Transverse colon (tissue), 4 donors: ENCODE measurements around the gene STK35. TPM values are rescaled to one million over a fixed set of nuclear protein-coding genes. Genes with fewer than 3 reads are reported as not detected.
A peak's percentile ranks its signal among the peaks of the same experiment; 100 is the strongest.

Experiments used
- DNase-seq: peaks from one replicate; pipeline ENCODE4 v3.0.0-alpha.2; 2019
- H3K27ac ChIP-seq, 4 donors: fragments of 200-600 bp; sonication (generic); 2 replicates each; pipeline ENCODE4 v1.5.1; 2016 to 2018; ENCODE audit warnings: inconsistent platforms in 4 of 4
- H3K27me3 ChIP-seq: fragments of 200-600 bp; sonication (generic); 2 replicates; pipeline ENCODE4 v1.5.1; 2017; ENCODE audit warnings: inconsistent platforms
- H3K36me3 ChIP-seq, 4 donors: fragments of 200-600 bp; sonication (generic); 2 replicates each; pipeline ENCODE4 v1.5.1; 2017 to 2019; ENCODE audit warnings: inconsistent platforms in 4 of 4
- H3K4me1 ChIP-seq, 4 donors: fragments of 200-600 bp; sonication (generic); 2 replicates each; pipeline ENCODE4 v1.5.1; 2017 to 2020; ENCODE audit warnings: inconsistent platforms in 4 of 4
- H3K4me3 ChIP-seq, 4 donors: fragments of 200-600 bp; sonication (generic); 1 replicate in 1 of 4; 2 replicates in 3 of 4; pipeline versions ENCODE4 v1.5.1 to v1.6.1; 2017 to 2019; ENCODE audit warnings: inconsistent platforms in 4 of 4
- H3K9me3 ChIP-seq, 2 donors: fragments of 200-600 bp; sonication (generic); 2 replicates each; pipeline ENCODE4 v1.5.1; 2017 to 2019; ENCODE audit warnings: inconsistent platforms in 2 of 2
- CTCF ChIP-seq, 5 experiments: fragments of 200-600 bp in 3 of 5; fragments of 450-650 bp in 2 of 5; sonication (generic) in 3 of 5; IDR thresholded peaks; 1 replicate in 2 of 5; 2 replicates in 3 of 5; pipeline ENCODE4 v1.5.1; 2016 to 2017; ENCODE audit warnings: antibody characterized with exemption in 5 of 5, inconsistent platforms in 3 of 5, mild to moderate bottlenecking in 2 of 5, moderate library complexity in 1 of 5
- EP300 ChIP-seq: sonication (generic); formaldehyde crosslinking; IDR thresholded peaks from one replicate; pipeline ENCODE4 v1.6.1; 2017; ENCODE audit warnings: antibody characterized with exemption, low read depth
- POLR2A ChIP-seq: fragments of 450-650 bp; IDR thresholded peaks from one replicate; pipeline ENCODE4 v1.6.1; 2016; ENCODE audit warnings: antibody characterized with exemption, mild to moderate bottlenecking, moderate library complexity
- POLR2AphosphoS5 ChIP-seq, 3 donors: sonication (generic); formaldehyde crosslinking; IDR thresholded peaks; one replicate each; pipeline ENCODE4 v1.6.1; 2016; ENCODE audit warnings: antibody characterized with exemption in 3 of 3
- WGBS, 2 donors: methylation state at CpG; one replicate each; pipeline ENCODE4 v1.1.5; 2018; ENCODE audit warnings: low coverage in 1 of 2; 5-methylcytosine and 5-hydroxymethylcytosine counted together
- in situ Hi-C, 4 donors: fragments of 200-750 bp; cut with MboI; loops; one replicate each; pipeline versions ENCODE4 v1.15.0 to v1.15.1; 2017; ENCODE audit warnings: low sequenced_read_pairs in 3 of 4, low pct_ligation_motif_present in 1 of 4, low pct_unique_long_range_greater_than_20kb in 1 of 4
- intact Hi-C: fragments of 100-400 bp; cut with DNase I; formaldehyde crosslinking; loops from one replicate; pipeline ENCODE4 v1.15.1; 2023; ENCODE audit warnings: low total_unique reads
- total RNA-seq, 4 donors: library from RNA; depleted of rRNA; stranded (reverse); fragments of >200 nt; gene quantifications; one replicate each; pipeline ENCODE4 v1.1.0, GENCODE V29; 2016

STK35 gene
- total RNA-seq, 4 donors from 2014 or later: 19.9 to 27.9 (median 23.9) TPM

GRCh38 chr20:2080532-2081224, 20.9 kb upstream of the STK35 start:
- DNase-seq: no peak
- intact Hi-C loops: loop anchor here (10.0 kb wide), 1 partner anchor 94 kb away; no protein-coding TSS in a partner anchor
- no peaks in the 10 kb centered on the region for H3K4me1 ChIP-seq
- no peaks in the 10 kb centered on the region for H3K9me3 ChIP-seq
- no peak overlapping the region for H3K4me3 ChIP-seq
- H3K27me3 ChIP-seq: peaks cover 54% of the 10 kb centered on the region
- H3K36me3 ChIP-seq: no peaks in the 10 kb centered on the region
- no peak overlapping the region for H3K27ac ChIP-seq
- 56 to 68% methylated on average over 3 to 4 of the region's 4 CpGs for WGBS, 2 donors
- TF ChIP-seq EP300 (no peak), CTCF (IDR thresholded peaks at IDR 0.05) (no peak), POLR2A (no peak), POLR2AphosphoS5 (IDR thresholded peaks at IDR 0.05) (no peak)
- in situ Hi-C loops: no loop called here

GRCh38 chr20:2084703-2085102, 16.9 kb upstream of the STK35 start:
- intact Hi-C loops (loop anchor here (10.0 kb wide), 1 partner anchor 90 kb away; no protein-coding TSS in a partner anchor), in situ Hi-C loops (no loop called here)
- Histone ChIP-seq H3K9me3 (no peaks in the 10 kb centered on the region), H3K36me3 (no peaks in the 10 kb centered on the region), H3K4me1 (no peaks in the 10 kb centered on the region), H3K4me3 (no peak overlapping the region), H3K27ac (no peak overlapping the region), H3K27me3 (peaks cover 58% of the 10 kb centered on the region)
- no peak for TF ChIP-seq CTCF (IDR thresholded peaks at IDR 0.05)
- TF ChIP-seq POLR2AphosphoS5 (IDR thresholded peaks at IDR 0.05): no peak
- TF ChIP-seq POLR2A: no peak
- TF ChIP-seq EP300: no peak
- no peak for DNase-seq
- WGBS, 2 donors: 65 to 73% methylated on average over 5 of the region's 5 CpGs

- no peaks in the 10 kb centered on the region for H3K4me1 ChIP-seq
- H3K9me3 ChIP-seq: no peaks in the 10 kb centered on the region
- no peak overlapping the region for H3K27ac ChIP-seq
- WGBS, 2 donors: 40 to 55% methylated on average over 4 to 11 of the region's 11 CpGs
- H3K27me3 ChIP-seq: peaks cover 59% of the 10 kb centered on the region
- in situ Hi-C loops: no loop called here
- DNase-seq: no peak
- intact Hi-C loops: loop anchor here (10.0 kb wide), 1 partner anchor 88 kb away; no protein-coding TSS in a partner anchor
- no peaks in the 10 kb centered on the region for H3K36me3 ChIP-seq
- no peak overlapping the region for H3K4me3 ChIP-seq
- TF ChIP-seq EP300 (no peak), POLR2A (no peak), POLR2AphosphoS5 (IDR thresholded peaks at IDR 0.05) (no peak), CTCF (IDR thresholded peaks at IDR 0.05) (peak in 1 of 5 experiments; percentile 3)
Observed at GRCh38 chr20:2086177-2086979, 15.2 kb upstream of the STK35 start.

GRCh38 chr20:2086980-2087377, 14.6 kb upstream of the STK35 start:
- Histone ChIP-seq H3K36me3 (no peaks in the 10 kb centered on the region), H3K4me3 (no peak overlapping the region), H3K4me1 (no peaks in the 10 kb centered on the region), H3K27me3 (peaks cover 57% of the 10 kb centered on the region), H3K27ac (no peak overlapping the region), H3K9me3 (no peaks in the 10 kb centered on the region)
- intact Hi-C loops: loop anchor here (10.0 kb wide), 1 partner anchor 88 kb away; no protein-coding TSS in a partner anchor
- no peak for DNase-seq
- TF ChIP-seq POLR2AphosphoS5 (IDR thresholded peaks at IDR 0.05) (no peak), CTCF (IDR thresholded peaks at IDR 0.05) (no peak), EP300 (no peak), POLR2A (no peak)
- in situ Hi-C loops: no loop called here
- 60% methylated on average over 2 of the region's 2 CpGs; no CpG with 5 or more reads in 1 of the 2 donors for WGBS, 2 donors
